Right lobe of liver (tissue), 6 donors: Measurements from ENCODE around the gene SLC12A3. TPM values are rescaled to one million over a fixed set of nuclear protein-coding genes. Genes with fewer than 3 reads are reported as not detected.

Experiments
- ATAC-seq, 4 donors: fragments of 200-7000 bp; cut with Tn5 transposase; one replicate each; pipeline ENCODE4 v1.9.1; 2020; ENCODE audit warnings: mild to moderate bottlenecking in 4 of 4, moderate library complexity in 4 of 4
- DNase-seq, 3 donors: peaks; one replicate each; pipeline ENCODE4 v3.0.0-alpha.2; 2020
- H3K27ac ChIP-seq, 3 donors: fragments of 200-600 bp; one replicate each; pipeline ENCODE4 v1.8.0; 2022
- H3K27me3 ChIP-seq, 2 donors: fragments of 200-600 bp; one replicate each; pipeline ENCODE4 v1.8.0; 2022
- H3K36me3 ChIP-seq, 4 donors: fragments of 200-600 bp; sonication (generic) in 1 of 4; one replicate each; pipeline versions ENCODE4 v1.5.1 to v1.8.0; 2017 to 2022; ENCODE audit warnings: control low read depth in 1 of 4
- H3K4me1 ChIP-seq, 4 donors: fragments of 200-600 bp; sonication (generic) in 1 of 4; one replicate each; pipeline versions ENCODE4 v1.5.1 to v1.8.0; 2017 to 2022; ENCODE audit warnings: control low read depth in 1 of 4
- H3K4me3 ChIP-seq, 3 donors: fragments of 200-600 bp; one replicate each; pipeline ENCODE4 v1.8.0; 2022
- H3K9me3 ChIP-seq, 4 donors: fragments of 200-600 bp; sonication (generic) in 1 of 4; one replicate each; pipeline versions ENCODE4 v1.5.1 to v1.8.0; 2017 to 2022; ENCODE audit warnings: control low read depth in 1 of 4
- CTCF ChIP-seq, 4 donors: fragments of 200-600 bp in 3 of 4; fragments of 450-650 bp in 1 of 4; IDR thresholded peaks; one replicate each; pipeline versions ENCODE4 v1.5.1 to v1.8.0; 2016 to 2022; ENCODE audit warnings: antibody characterized with exemption in 4 of 4, mild to moderate bottlenecking in 2 of 4
- POLR2A ChIP-seq: fragments of 450-650 bp; IDR thresholded peaks from one replicate; pipeline ENCODE4 v1.6.1; 2017; ENCODE audit warnings: antibody characterized with exemption, mild to moderate bottlenecking
- WGBS: methylation state at CpG from one replicate; pipeline ENCODE4 v1.1.6; 2018; ENCODE audit warnings: low coverage, low lambda C conversion rate; ENCODE audit not compliant: insufficient coverage; ENCODE audit errors: missing lambda C conversion rate; 5-methylcytosine and 5-hydroxymethylcytosine counted together
- intact Hi-C, 2 donors: fragments of 100-400 bp; cut with DNase I; formaldehyde crosslinking; loops; one replicate each; pipeline versions ENCODE4 v1.11.2 to v1.14.1; 2022
- total RNA-seq, 6 experiments: library from RNA; depleted of rRNA in 2 of 6; stranded (reverse); fragments of >200 nt in 2 of 6; fragmentation: NEBNext Ultra II Directional in 3 of 6; extraction: Animal tissue kit (Norgen Biotek cat#: 25700) in 3 of 6; gene quantifications; one replicate each; pipeline versions ENCODE4 v1.1.0 to v1.2.4, GENCODE V29; 2016 to 2023
- donor health status: DM: no; HTN: yes; CAD: no.
- donor health status: DM: no; HTN: no; CAD: no.
- donor health status: DM: no; HTN: no; CAD: no.
- donor health status: DM: no; HTN: yes; CAD: no.
- donor health status: DM: no; HTN: yes; CAD: no.

Gene SLC12A3
- total RNA-seq, 6 experiments from 2014 or later = not detected

- 64% methylated on average over 6 of the region's 10 CpGs for WGBS
- Histone ChIP-seq H3K9me3 (no peaks in the 10 kb centered on the region), H3K27me3 (no peaks in the 10 kb centered on the region), H3K4me1 (no peaks in the 10 kb centered on the region), H3K27ac (no peak overlapping the region), H3K36me3 (no peaks in the 10 kb centered on the region), H3K4me3 (no peak overlapping the region)
- ATAC-seq (peak in 2 of 4 donors; percentile 26 to 39), DNase-seq (no peak)
- intact Hi-C loops = loop anchor here in 1 of 2 donors (10.0 kb wide), 1 partner anchor 82 kb away; no protein-coding TSS in a partner anchor
- TF ChIP-seq CTCF (IDR thresholded peaks at IDR 0.05) (no peak), POLR2A (no peak)
Observed at GRCh38 chr16:56872863-56873391, 7.9 kb downstream of the SLC12A3 start.

- 63% methylated on average over 2 of the region's 11 CpGs for WGBS
- no peak for TF ChIP-seq POLR2A
- TF ChIP-seq CTCF (IDR thresholded peaks at IDR 0.05) = no peak
- Histone ChIP-seq H3K36me3 (no peaks in the 10 kb centered on the region), H3K27me3 (no peaks in the 10 kb centered on the region), H3K4me1 (no peaks in the 10 kb centered on the region), H3K9me3 (no peaks in the 10 kb centered on the region), H3K4me3 (no peak overlapping the region), H3K27ac (no peak overlapping the region)
- no peak for ATAC-seq
- DNase-seq = no peak
- intact Hi-C loops = loop anchor here in 1 of 2 donors (10.0 kb wide), 1 partner anchor 80 kb away; no protein-coding TSS in a partner anchor
Observed at GRCh38 chr16:56874800-56875199, 9.8 kb downstream of the SLC12A3 start.

- H3K27me3 ChIP-seq = no peaks in the 10 kb centered on the region
- DNase-seq = no peak
- no peaks in the 10 kb centered on the region for H3K9me3 ChIP-seq
- ATAC-seq = no peak
- H3K36me3 ChIP-seq = no peaks in the 10 kb centered on the region
- H3K4me3 ChIP-seq = no peak overlapping the region
- H3K4me1 ChIP-seq = no peaks in the 10 kb centered on the region
- WGBS = 78% methylated on average over 3 of the region's 4 CpGs
- intact Hi-C loops = loop anchor here in 1 of 2 donors (10.0 kb wide), 1 partner anchor 79 kb away; no protein-coding TSS in a partner anchor
- TF ChIP-seq POLR2A = no peak
- no peak for TF ChIP-seq CTCF (IDR thresholded peaks at IDR 0.05)
- no peak overlapping the region for H3K27ac ChIP-seq
Observed at GRCh38 chr16:56876048-56876447, 11.0 kb downstream of the SLC12A3 start.

- H3K27me3 ChIP-seq = no peaks in the 10 kb centered on the region
- ATAC-seq (no peak), DNase-seq (no peak)
- WGBS = 100% methylated on average over 1 of the region's 13 CpGs
- no peaks in the 10 kb centered on the region for H3K36me3 ChIP-seq
- intact Hi-C loops = loop anchor here in 1 of 2 donors (10.0 kb wide), 1 partner anchor 77 kb away; no protein-coding TSS in a partner anchor
- no peak overlapping the region for H3K4me3 ChIP-seq
- TF ChIP-seq POLR2A = no peak
- TF ChIP-seq CTCF (IDR thresholded peaks at IDR 0.05) = no peak
- H3K4me1 ChIP-seq = no peaks in the 10 kb centered on the region
- H3K27ac ChIP-seq = no peak overlapping the region
- H3K9me3 ChIP-seq = no peaks in the 10 kb centered on the region
Observed at GRCh38 chr16:56877486-56878182, 12.6 kb downstream of the SLC12A3 start.
